Endothelial cell of umbilical vein (primary cell): Measurements from ENCODE around the gene ITPKC. TPM values are rescaled to one million over a fixed set of nuclear protein-coding genes. Genes with fewer than 3 reads are reported as not detected.
"Not testable (repeated sequence)": the region's sequence is repeated elsewhere in the genome, so short reads cannot be mapped to it uniquely, and the experiment has no call there.

Source experiments
- BruUV-seq: library from RNA; stranded (reverse); fragments of 400-500 nt; replicated peaks from 2 replicates; lab custom pipeline; 2021; lab: Mats Ljungman, UMichigan
- CTCF ChIA-PET: fragments of 300-600, 350-600 bp; sonication (Branson Sonifier 250); formaldehyde crosslinking; loops from one replicate; lab custom pipeline; 2021; ENCODE audit warnings: antibody characterized with exemption, inconsistent platforms; lab: Charles Lee
- POLR2A ChIA-PET: fragments of 300-600, 350-600 bp; sonication (Branson Sonifier 250); formaldehyde crosslinking; loops from one replicate; lab custom pipeline; 2021; ENCODE audit warnings: antibody characterized with exemption, inconsistent platforms; lab: Charles Lee
- DNase-seq: peaks from one replicate; pipeline ENCODE4 v3.0.0-alpha.2; 2011; ENCODE audit warnings: low read depth, low spot score
- FAIRE-seq: peaks from 2 replicates; lab custom pipeline; 2011; peaks lifted over from hg19 to GRCh38; lab: Jason Lieb, UNC
- H2AFZ ChIP-seq: 2 replicates; pipeline ENCODE4 v1.6.0; 2012; ENCODE audit warnings: low read depth, low read length, control low read depth, inconsistent platforms
- H3K27ac ChIP-seq: 2 replicates; pipeline ENCODE4 v1.5.1; 2011; ENCODE audit warnings: low read depth, mild to moderate bottlenecking, control low read depth, low read length, moderate library complexity; ENCODE audit not compliant: insufficient read depth
- H3K27me3 ChIP-seq, 2 experiments: 2 replicates each; pipeline versions ENCODE4 v1.6.0 to v1.6.1; 2011; ENCODE audit warnings: low read length in 2 of 2, mixed read lengths in 1 of 2; ENCODE audit not compliant: control insufficient read depth in 2 of 2, insufficient read depth in 2 of 2
- H3K36me3 ChIP-seq, 2 experiments: 2 replicates in 1 of 2; 3 replicates in 1 of 2; pipeline ENCODE4 v1.5.1; 2011; ENCODE audit warnings: low read length in 2 of 2, mild to moderate bottlenecking in 1 of 2, moderate library complexity in 1 of 2; ENCODE audit not compliant: control insufficient read depth in 2 of 2, insufficient read depth in 2 of 2; ENCODE audit errors: extremely low read depth in 1 of 2
- H3K4me1 ChIP-seq: 3 replicates; pipeline ENCODE4 v1.5.1; 2011; ENCODE audit warnings: mild to moderate bottlenecking, low read length; ENCODE audit not compliant: control insufficient read depth, insufficient read depth; ENCODE audit errors: extremely low read depth
- H3K4me2 ChIP-seq: 2 replicates; pipeline ENCODE4 v1.6.1; 2011; ENCODE audit warnings: low read length, control low read depth, mixed read lengths; ENCODE audit not compliant: insufficient read depth
- H3K4me3 ChIP-seq, 3 experiments: fragments of 200-600 bp in 1 of 3; sonication (generic), shearing (Covaris generic) in 1 of 3; replicated peaks in 1 of 3; 2 replicates each; pipeline ENCODE4 v1.5.1; 2011 to 2016; ENCODE audit warnings: control low read depth in 3 of 3, low read length in 3 of 3, mild to moderate bottlenecking in 2 of 3, inconsistent platforms in 1 of 3, low read depth in 1 of 3, moderate library complexity in 1 of 3; ENCODE audit not compliant: insufficient read depth in 1 of 3
- H3K79me2 ChIP-seq: 2 replicates; pipeline ENCODE4 v1.6.0; 2012; ENCODE audit warnings: low read length, inconsistent platforms; ENCODE audit not compliant: control insufficient read depth, insufficient read depth
- H3K9ac ChIP-seq: replicated peaks from 2 replicates; pipeline ENCODE3; 2011; ENCODE audit warnings: low read length, control low read depth; ENCODE audit not compliant: insufficient read depth; ENCODE audit errors: extremely low read depth
- H3K9me1 ChIP-seq: replicated peaks from 3 replicates; pipeline ENCODE4 v1.6.0; 2011; ENCODE audit warnings: mild to moderate bottlenecking, low read length; ENCODE audit not compliant: control insufficient read depth, insufficient read depth; ENCODE audit errors: extremely low read depth
- H3K9me3 ChIP-seq: replicated peaks from 2 replicates; pipeline ENCODE4 v1.5.1; 2012; ENCODE audit warnings: low read length, inconsistent platforms; ENCODE audit not compliant: control insufficient read depth, insufficient read depth
- H4K20me1 ChIP-seq: replicated peaks from 2 replicates; pipeline ENCODE3; 2011; ENCODE audit warnings: mild to moderate bottlenecking, low read length; ENCODE audit not compliant: control insufficient read depth, insufficient read depth; ENCODE audit errors: extremely low read depth
- EZH2 ChIP-seq: IDR thresholded peaks from 2 replicates; pipeline ENCODE4 v1.6.1; 2012; ENCODE audit warnings: borderline replicate concordance, low read depth, mild to moderate bottlenecking, moderate library complexity, low read length, inconsistent platforms; ENCODE audit not compliant: severe bottlenecking
- FOS ChIP-seq: IDR thresholded peaks from 2 replicates; pipeline ENCODE4 v1.6.1; 2011; ENCODE audit warnings: mild to moderate bottlenecking, low read length, moderate library complexity, borderline replicate concordance; ENCODE audit not compliant: insufficient read depth
- GATA2 ChIP-seq: IDR thresholded peaks from 2 replicates; pipeline ENCODE4 v1.7.0; 2011; ENCODE audit warnings: low read depth, mild to moderate bottlenecking, moderate library complexity, mixed read lengths, low read length; ENCODE audit not compliant: insufficient read length, insufficient read depth
- JUN ChIP-seq: IDR thresholded peaks from 2 replicates; pipeline ENCODE4 v1.6.1; 2011; ENCODE audit warnings: borderline replicate concordance, low read depth; ENCODE audit not compliant: insufficient read length, insufficient read depth
- MYC ChIP-seq: IDR thresholded peaks from one replicate; pipeline ENCODE4 v1.6.1; 2011; ENCODE audit warnings: mild to moderate bottlenecking, low read depth, low read length
- POLR2A ChIP-seq: IDR thresholded peaks from 2 replicates; pipeline ENCODE4 v1.6.1; 2012; ENCODE audit warnings: low read depth, mild to moderate bottlenecking, control low read depth, low read length
- POLR2AphosphoS5 ChIP-seq: IDR thresholded peaks from 2 replicates; pipeline ENCODE4 v1.6.1; 2012; ENCODE audit warnings: low read depth, mild to moderate bottlenecking, control low read depth, low read length, moderate library complexity; ENCODE audit not compliant: insufficient read depth
- dilution Hi-C: fragments of 300-500 bp; cut with MboI; formaldehyde crosslinking; loops from one replicate; pipeline ENCODE4 v1.15.0; 2019; ENCODE audit warnings: low sequenced_read_pairs; ENCODE audit not compliant: extremely low pct_ligation_motif_present
- intact Hi-C: fragments of 100-400 bp; cut with micrococcal nuclease; formaldehyde crosslinking; loops from one replicate; pipeline ENCODE4 v1.10.0; 2022
- polyA plus RNA-seq, 4 experiments: library from polyadenylated mRNA; depleted of rRNA in 3 of 4; stranded (reverse) in 3 of 4; unstranded in 1 of 4; fragments of >200 nt; gene quantifications; 2 replicates each; pipeline versions ENCODE4 v1.2.1 to v1.2.3, GENCODE V29; 2011 to 2012; ENCODE audit warnings: missing spikeins in 1 of 4
- total RNA-seq: library from RNA; stranded (reverse); gene quantifications from 2 replicates; pipeline ENCODE4 v1.2.3, GENCODE V29; 2021
- TF ChIP-seq, protein P1 (sequence below): IDR thresholded peaks from 2 replicates; pipeline ENCODE4 v1.6.1; 2011; ENCODE audit not compliant: insufficient read depth, insufficient read length
- TF ChIP-seq, protein P2 (sequence below), 2 donors: IDR thresholded peaks; 1 replicate in 1 of 2; 2 replicates in 1 of 2; pipeline ENCODE4 v1.5.1; 2011; ENCODE audit warnings: low read length in 2 of 2, mild to moderate bottlenecking in 2 of 2, moderate library complexity in 2 of 2, control low read depth in 1 of 2, inconsistent platforms in 1 of 2, low read depth in 1 of 2; ENCODE audit not compliant: insufficient read depth in 1 of 2; ENCODE audit errors: extremely low read depth in 1 of 2

The ITPKC gene
- total and polyA plus RNA-seq, 2 donors (not counting 3 experiments of a cell fraction or from before 2014, with no cell fraction given): 7.3 to 16.1 TPM

DNA sequence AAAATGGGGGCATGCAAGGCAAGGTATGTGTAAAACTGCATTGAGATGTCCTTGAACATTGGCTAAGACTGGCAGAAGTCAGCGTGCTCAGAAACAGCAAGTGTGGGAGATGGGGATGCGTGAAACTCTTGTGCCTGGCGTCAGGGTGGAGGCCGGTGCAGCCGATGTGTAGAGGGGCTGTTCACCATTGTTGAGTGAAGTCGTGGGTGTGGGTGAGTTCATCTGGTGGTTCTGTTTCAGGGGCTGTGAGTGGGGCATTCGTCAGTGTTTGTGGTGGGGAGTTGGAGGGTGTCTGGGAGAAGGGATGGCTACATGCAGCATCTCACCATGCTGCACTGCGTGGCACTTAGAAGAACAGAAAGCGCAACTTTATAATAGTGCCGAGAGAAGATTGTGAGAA lies 47.1 kb downstream of the ITPKC start:
- no peak overlapping the region for H3K4me3 ChIP-seq
- peaks cover 18% of the 10 kb centered on the region for H3K4me1 ChIP-seq
- H3K27me3 ChIP-seq: no peaks in the 10 kb centered on the region
- TF ChIP-seq POLR2AphosphoS5 (no peak), POLR2A (no peak), GATA2 (no peak), MYC (no peak), FOS (no peak), EZH2 (no peak), JUN (no peak)
- TF ChIP-seq, protein P1, sequence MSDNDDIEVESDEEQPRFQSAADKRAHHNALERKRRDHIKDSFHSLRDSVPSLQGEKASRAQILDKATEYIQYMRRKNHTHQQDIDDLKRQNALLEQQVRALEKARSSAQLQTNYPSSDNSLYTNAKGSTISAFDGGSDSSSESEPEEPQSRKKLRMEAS: no peak
- TF ChIP-seq, protein P2, sequence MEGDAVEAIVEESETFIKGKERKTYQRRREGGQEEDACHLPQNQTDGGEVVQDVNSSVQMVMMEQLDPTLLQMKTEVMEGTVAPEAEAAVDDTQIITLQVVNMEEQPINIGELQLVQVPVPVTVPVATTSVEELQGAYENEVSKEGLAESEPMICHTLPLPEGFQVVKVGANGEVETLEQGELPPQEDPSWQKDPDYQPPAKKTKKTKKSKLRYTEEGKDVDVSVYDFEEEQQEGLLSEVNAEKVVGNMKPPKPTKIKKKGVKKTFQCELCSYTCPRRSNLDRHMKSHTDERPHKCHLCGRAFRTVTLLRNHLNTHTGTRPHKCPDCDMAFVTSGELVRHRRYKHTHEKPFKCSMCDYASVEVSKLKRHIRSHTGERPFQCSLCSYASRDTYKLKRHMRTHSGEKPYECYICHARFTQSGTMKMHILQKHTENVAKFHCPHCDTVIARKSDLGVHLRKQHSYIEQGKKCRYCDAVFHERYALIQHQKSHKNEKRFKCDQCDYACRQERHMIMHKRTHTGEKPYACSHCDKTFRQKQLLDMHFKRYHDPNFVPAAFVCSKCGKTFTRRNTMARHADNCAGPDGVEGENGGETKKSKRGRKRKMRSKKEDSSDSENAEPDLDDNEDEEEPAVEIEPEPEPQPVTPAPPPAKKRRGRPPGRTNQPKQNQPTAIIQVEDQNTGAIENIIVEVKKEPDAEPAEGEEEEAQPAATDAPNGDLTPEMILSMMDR (IDR thresholded peaks at IDR 0.05; ENCODE audit: extremely low read depth in 1 of 2, insufficient read depth in 1 of 2, low read depth in 1 of 2, low read length in 2 of 2): no peak
- POLR2A ChIA-PET: no interaction called here
- intact Hi-C loops (no loop called here), dilution Hi-C loops (no loop called here)
- DNase-seq: no peak
- peaks cover 25 to 57% of the 10 kb centered on the region in 2 experiments for H3K36me3 ChIP-seq
- no TSS peak for BruUV-seq
- H3K9ac ChIP-seq: no peak overlapping the region
- no peaks in the 10 kb centered on the region for H4K20me1 ChIP-seq
- no peak overlapping the region for H3K27ac ChIP-seq
- H2AFZ ChIP-seq: no peak overlapping the region
- no peaks in the 10 kb centered on the region for H3K9me3 ChIP-seq
- H3K4me2 ChIP-seq: no peak overlapping the region
- no peak for FAIRE-seq
- CTCF ChIA-PET: no interaction called here
- H3K9me1 ChIP-seq: no peaks in the 10 kb centered on the region
- peaks cover 16% of the 10 kb centered on the region for H3K79me2 ChIP-seq

DNA sequence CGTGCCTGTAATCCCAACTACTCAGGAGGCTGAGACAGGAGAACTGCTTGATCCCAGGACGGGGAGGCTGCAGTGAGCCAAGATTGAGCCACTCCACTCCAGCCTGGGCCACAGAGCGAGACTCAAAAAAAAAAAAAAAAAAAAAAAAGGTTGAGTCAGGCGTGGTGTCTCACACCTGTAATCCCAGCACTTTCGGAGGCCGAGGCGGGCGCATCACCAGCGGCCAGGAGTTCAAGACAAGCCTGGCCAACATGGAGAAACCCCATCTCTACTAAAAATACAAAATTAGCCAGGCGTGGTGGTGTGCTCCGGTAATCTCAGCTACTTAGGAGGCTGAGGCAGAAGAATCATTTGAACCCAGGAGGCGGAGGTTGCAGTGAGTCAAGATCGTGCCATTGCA lies 49.5 kb downstream of the ITPKC start:
- H3K27me3 ChIP-seq, dilution Hi-C loops, H3K9me3 ChIP-seq, H2AFZ ChIP-seq, BruUV-seq, DNase-seq, FAIRE-seq, H3K4me1 ChIP-seq, H3K79me2 ChIP-seq, H4K20me1 ChIP-seq, H3K9me1 ChIP-seq, H3K27ac ChIP-seq, H3K9ac ChIP-seq, intact Hi-C loops, H3K4me3 ChIP-seq, H3K4me2 ChIP-seq: not testable (repeated sequence)
- ChIA-PET POLR2A (interaction anchor here (1.2 kb wide), 1 partner anchor 12 kb away, joined by 3 read pairs; no protein-coding TSS in a partner anchor), CTCF (interaction anchor here (0.7 to 1.5 kb wide), 3 partner anchors 10 to 40 kb away, joined by 3 to 4 read pairs (median 4); no protein-coding TSS in a partner anchor)
- H3K36me3 ChIP-seq: peaks cover 15 to 41% of the 10 kb centered on the region in 2 experiments
